GM19025 (cell line): ENCODE results near the gene FAM3A.
A peak's percentile ranks its signal among the peaks of the same experiment; 100 is the strongest.

Experiments
- ATAC-seq: cut with Tn5 transposase; IDR thresholded peaks from one replicate; pipeline ENCODE4 v1.9.1; 2021; ENCODE audit warnings: mild to moderate bottlenecking, low read depth, moderate library complexity; ENCODE audit not compliant: unreplicated experiment

Gene FAM3A

DNA sequence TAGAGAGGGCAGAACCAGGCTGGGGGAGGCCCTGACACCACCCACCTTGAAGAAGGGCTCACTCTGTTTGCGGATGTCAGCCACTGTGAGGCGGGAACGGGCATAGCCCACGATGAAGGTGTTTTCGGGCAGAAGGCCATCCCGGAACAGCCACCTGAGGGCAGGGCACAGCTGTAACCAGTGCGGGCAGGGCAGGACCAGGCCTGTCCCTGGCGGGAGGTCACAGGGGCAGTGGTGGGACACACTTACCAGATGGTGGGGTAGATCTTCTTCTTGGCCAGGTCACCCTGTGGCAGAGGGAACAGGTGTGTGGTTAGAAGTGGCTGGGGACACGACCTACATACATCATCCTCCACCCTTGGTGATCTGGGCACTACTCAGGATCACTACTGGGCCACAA, 19.9 kb upstream of the FAM3A start:
- ATAC-seq: no peak

DNA sequence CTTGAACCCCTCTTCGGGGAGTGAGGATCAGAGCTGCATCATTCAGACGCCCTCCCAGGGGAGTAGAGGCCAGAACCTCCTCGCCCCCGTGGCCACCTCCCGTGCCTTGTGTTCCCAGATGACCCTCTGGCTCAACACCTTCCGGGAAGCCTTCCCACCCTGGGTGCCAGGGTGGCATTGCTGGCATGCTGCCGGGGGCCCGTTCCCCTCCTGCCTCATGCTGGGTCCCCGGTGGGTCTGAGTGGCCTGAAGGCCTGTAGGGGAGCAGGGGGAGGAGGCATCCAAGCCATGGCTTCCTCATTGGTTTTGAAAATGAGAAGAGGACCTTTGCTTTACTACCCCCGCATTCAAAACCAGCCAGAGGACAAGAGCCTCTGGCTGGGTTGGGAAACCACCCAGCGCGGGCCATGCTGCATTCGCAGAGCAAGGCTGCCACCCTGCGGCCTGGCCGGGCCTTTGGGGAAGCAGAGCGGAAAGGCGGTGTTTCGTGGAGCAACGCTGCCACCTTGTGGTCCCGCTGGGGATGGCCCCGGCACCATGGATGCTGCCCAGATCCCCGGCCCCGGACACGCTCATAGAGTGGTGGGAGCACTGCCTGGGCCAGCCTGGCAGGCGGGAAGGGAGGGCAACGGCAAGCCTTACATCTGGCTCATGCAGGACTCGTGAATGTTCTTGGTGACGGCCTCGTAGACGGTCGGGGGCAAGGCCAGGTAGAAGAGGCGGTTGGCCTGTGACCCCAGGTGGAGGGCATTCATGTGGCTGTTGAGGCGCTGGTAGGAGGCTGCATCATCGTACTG, 18.7 kb upstream of the FAM3A start:
- ATAC-seq: peak; percentile 49

DNA sequence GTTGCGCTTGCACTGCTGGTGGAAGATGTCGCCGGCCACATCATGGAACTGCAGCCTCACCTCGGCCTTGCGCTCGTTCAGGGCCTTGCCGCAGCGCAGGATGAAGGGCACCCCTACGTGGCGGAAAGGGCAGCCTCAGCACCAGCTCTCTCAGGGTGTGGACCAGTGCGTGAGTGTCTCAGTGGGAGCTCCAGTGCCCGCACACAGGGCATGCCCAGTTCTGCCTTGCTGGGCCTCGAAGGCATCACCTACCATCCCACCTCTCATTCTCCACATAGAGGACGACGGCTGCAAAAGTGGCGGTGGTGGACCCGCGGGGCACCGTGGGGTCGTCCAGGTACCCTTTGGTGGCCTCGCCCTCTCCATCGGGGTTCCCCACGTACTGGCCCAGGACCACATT, 16.7 kb upstream of the FAM3A start:
- ATAC-seq: no peak

DNA sequence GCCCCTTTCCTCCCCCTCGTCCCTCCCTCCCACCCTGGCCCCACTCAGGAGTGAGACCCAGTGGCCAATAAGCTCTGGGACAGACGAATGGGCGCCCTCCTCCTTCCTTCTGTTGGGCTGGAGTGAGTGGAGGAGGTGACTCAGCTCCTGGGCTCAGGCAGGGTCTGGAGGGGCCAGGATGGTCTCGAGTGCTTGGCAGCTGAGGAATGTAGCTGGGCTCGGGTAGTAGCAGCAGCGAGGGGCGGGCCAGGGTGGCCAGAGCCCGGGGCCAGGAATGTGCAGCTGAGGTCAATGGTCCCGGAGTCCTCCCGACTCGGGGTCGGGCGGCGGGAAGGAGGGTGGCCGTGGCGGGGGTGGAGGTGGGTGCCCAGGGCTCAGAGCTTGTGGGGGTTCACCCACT, 15.6 kb upstream of the FAM3A start:
- no peak for ATAC-seq

DNA sequence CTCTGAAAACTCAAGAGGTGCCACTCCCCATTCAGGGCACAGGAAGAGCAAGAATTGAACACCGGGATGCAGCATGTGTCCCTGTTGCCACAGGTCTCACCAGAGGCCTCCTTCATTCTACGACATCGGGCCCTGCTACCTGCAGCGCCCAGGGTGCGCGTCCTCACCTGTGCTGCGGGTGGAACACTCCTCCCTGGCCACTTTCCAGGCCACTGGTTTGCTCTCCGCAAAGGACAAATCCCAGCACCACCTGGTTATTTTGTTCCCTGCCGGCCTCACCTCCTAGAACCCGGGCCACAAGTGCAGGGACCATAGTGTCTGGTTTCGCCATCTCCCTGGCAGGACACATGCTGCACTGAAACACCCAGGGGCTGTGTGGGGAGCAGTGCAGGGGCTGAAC, 14.3 kb upstream of the FAM3A start:
- no peak for ATAC-seq

DNA sequence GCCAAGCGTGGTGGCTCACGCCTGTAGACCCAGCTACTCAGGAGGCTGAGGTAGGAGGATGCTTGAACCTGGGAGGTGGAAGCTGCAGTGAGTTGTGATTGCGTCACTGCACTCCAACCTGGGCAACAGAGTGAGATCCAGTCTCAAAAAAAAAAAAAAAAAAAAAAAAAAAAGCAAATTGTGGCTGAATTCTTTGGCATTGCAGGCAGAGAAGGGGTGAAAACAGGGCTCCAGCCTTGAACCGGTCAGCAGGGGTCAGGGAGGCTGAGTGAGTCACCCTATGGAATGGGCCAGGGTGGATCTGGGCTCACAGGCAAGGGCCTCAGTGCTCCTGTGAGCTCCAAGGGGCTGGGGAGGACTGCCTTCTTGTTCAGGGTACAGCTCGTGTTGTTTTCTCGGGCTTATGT, 13.2 kb upstream of the FAM3A start:
- ATAC-seq: no peak

DNA sequence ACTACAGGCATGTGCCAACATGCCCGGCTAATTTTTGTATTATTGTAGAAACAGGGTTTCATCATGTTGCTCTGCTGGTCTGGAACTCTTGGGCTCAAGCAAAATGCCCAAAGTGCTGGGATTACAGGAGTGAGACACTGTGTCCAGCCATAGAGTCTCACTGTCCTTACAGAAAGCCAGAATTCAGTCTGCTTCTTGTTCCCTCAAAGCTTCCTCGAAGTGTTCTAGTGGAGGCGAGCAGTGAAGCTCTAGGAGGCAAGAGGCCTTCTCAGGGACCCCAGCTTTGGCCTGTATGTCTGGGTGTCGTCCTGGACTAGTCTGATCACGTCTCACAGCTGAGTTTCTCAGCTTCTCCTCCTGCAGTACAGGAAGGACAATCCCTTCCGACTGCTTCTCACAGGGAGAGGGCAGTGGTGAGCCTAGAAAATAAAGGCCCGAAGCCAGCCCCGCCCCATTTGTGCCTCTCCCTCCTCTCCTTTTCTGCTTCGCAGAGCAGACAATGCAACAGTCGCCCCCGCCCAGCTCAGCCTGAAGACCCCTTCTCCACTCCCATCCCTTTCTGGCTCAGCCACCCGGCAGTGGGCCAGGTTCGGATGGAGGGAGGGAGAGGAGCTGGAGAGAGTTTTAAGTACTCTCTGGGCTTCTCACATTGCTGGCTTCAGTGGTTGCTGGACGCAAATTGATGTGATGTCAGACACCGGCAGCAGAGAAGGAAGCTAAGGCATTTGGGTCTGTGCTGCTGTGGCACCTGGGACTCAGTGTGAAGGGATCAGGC, 11.1 kb upstream of the FAM3A start:
- peak; percentile 66 for ATAC-seq

DNA sequence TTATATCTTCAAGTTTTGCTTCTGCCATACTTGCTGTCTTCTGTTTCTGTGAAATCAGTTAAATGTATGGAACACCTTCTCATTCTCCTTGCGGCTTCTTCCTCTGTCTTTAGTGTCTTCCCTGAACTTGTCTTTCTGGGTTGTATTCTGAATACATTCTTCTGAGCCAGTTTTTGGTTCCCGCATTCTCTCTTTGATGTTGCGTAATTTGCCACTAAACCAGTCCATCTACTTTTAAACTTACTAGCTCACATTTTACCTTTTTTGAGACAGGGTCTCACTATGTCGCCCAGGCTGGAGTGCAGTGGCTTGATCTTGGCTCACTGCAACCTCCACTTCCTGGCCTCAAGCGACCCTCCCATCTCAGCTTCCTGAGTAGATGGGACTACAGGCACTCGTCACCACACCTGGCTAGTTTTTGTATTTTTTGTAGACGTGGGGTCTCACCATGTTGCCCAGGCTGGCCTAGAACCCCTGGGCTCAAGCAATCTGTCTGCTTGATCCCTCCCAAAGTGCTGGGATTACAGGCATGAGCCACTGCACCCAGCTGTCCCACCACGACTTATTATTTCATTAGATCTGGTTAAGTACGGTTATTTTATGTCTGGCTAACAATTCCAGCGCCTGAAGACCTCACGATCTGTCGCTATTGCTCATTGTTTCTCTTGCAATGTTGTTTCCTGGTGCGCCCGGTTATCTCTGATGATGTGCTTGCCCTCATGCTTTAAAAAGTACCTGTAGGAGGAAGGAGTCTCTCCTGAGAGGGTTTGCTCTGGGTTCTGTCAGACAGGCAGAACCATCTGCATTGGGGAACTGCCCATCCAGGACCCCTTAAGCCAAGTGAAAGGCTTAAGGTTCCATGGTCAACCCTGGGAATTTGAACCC, 9.8 kb upstream of the FAM3A start:
- ATAC-seq: no peak

DNA sequence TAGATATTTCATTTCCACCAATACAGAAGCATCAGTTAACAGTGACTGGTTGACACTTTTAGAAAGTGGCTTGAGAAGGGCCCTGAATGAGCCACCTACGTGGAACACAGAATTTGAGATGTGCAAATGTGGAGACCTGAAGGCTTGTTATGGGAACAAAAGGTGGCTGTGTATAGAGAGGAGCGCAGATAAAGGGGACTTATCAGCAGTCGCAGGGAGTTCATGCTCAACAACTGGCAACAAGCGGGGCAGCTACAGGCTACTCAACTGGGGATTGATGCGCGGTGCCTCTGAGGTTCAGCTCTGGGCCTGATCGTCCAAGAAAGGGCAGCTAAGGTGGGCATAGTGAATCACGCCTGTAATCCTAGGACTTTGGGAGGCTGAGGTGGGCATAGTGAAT, 3.4 kb upstream of the FAM3A start:
- no peak for ATAC-seq

DNA sequence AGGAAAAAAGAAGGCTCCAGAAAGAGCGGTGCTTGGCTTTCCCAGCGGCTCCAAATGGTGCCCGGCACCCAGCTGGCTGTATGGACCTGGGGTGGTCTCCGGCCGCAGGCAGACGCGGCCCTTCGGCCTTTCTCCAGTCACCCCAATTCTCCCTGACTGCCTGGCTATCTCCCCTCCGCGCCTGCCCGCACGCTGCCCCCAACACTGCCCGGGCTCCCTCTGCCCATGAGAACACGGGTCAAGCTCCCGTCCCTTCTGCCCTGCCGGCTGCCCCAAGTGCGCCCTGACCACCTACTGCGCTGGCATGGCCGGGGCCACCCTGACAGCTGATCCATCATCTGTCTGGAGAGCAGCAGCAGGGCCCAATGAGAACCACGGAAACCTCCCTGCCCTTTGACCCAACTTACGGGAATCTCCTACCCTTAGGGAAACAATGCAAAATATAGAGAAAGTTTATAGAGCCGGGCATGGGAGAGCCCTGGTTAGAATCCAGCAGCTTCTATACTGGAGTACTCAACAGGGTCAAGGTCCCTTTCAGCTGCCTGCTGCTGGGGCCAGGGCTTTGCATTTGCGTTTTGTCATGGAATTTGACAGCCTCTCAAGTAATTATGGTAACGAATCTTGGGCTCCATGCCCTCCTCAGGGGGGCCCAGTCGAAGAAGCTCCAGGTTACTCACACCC, 1.2 kb upstream of the FAM3A start:
- ATAC-seq: no peak

DNA sequence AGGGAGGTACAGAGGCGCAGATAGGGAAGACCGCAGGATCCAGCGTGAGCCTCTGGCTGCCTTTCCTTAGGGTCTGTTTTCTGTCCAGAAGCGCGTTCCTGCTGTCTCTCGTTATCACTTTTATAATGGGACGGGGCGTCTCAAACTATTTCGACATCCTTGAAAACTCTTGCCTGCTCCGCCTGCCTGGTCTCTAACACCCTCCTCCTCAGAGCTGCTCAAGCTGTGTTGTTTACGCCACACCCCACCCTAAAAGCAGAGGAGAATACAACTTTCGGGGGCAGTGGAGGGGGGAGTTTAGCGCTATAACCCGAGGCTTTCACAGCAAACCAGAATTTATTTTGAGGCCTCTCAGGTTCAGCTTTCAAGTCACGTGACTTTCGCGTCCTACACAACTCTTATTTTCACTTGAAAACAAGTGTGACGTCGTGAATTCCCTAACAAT, 646 bp upstream of the FAM3A start:
- no peak for ATAC-seq

DNA sequence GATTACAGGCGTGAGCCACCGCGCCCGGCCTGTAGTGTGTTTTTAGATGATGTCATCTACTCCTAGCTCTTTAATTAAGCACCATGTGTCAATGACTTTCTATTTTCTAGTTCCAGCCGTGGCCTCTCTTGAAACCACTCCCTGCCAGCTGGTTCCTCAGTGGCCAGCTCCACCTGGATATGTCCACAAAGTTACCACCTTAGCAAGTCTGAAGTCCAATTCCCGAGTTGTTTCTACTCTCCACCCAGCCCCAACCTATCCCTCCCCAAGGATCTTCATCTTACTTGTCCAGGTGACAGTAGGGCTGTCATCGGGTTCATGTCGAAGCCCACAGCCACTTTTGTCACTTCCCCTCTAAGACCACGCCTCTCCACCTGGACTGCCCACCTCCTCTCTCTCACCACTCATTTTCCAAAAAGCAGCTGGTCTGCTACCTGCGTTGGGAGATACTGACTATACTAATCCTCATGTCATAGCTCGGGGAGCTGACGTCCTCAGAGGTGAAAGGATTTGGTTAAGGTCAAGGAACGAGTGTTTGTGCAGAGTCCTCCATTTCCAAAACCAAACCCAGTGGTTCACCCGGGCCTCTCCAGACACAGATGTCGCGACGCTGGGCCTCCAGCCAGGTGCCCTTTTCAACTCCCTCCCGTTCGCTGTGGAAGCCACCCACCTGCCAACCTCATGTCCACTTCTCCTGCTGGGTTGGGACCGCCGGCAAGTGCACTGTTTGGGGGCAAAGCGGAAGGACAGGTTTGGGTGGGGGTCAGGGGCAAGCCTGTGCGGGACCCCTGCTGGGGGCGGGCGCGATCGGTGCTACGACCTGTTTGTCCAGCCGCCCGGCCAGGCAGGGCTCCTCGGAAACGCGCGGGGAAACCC, 704 bp downstream of the FAM3A start:
- ATAC-seq: no peak

DNA sequence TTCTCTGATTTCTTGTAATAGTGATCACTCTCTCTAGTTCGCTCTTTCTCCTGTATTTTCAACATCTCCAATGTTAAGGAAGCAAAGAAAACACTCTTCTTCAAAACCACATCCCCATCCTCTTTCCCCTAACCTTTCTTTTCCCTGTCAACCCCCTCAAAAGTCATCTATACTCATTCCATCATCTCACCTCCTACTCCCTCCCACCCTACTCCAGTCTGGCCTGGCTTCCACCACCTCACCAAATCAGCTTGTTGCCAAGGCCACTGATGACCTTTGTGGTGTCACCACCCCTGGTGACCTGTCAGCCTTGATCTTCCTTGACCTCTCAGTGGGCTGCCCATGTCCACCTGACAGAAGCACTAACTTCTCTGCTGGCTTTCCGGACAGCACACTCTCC, 2.3 kb downstream of the FAM3A start:
- no peak for ATAC-seq

DNA sequence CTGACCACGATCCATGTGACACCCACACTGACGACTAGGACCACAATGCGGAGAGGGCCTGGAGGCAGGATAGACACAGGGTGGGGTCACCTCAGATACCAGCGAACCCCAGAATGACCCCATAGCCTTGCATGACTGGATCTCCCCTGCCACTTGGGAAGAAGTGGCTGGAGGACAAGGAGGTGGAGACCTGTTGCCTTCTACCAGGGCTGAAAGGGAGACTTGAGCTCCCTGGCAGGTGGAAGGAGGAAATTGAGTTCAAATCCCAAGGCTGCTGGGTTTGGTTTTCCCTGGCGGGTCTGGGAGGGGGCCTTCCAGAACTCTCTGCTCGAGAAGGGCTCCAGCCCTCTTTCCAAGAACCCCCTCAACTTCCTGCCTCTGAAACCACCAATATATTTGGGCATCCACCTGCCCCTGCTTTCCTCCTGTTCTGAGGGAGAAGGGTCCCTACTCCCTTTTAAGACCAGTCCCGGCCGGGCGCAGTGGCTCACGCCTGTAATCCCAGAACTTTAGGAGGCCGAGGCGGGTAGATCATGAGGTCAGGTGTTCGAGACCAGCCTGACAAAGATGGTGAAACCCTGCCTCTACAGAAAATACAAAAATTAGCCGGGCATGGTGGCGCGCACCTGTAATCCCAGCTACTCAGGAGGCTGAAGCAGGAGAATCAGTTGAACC, 3.0 kb downstream of the FAM3A start:
- no peak for ATAC-seq

DNA sequence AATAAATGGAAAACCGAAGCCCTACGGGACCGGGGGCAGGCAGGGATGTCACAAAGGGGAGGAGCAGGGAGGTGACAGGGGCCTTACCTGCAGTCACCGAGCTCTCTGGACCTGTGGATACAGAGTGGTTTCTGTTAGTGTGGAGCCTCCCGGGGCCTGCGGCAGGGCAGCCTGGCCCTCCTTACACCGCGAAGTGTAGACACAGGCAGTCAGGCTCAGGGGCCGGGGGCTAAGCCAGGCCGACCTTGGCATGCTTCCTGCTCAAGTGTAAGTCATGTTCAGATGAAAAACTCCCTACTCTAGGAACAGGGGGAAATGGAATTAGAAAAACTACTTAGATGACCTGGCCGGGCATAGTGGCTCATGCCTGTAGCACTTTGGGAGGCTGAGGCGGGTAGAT, 4.3 kb downstream of the FAM3A start:
- ATAC-seq: no peak

DNA sequence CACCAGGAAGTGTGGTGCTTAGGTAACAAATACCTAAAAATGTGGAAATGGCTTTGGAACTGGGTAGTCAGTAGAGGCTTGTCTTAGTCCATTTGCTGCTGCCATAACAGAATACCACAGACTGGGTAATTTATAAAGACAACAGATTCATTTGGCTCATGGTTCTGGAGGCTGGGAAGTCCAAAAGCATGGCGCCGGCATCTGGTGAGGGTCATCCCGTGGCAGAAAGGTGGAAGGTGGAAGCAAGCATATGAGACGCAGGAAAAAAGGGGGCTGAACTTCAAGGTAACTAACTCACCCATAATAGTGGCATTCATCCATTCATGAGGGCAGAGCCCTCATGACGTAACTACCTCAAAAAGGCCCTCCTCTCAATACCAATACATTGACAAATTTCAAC, 6.6 kb downstream of the FAM3A start:
- no peak for ATAC-seq

DNA sequence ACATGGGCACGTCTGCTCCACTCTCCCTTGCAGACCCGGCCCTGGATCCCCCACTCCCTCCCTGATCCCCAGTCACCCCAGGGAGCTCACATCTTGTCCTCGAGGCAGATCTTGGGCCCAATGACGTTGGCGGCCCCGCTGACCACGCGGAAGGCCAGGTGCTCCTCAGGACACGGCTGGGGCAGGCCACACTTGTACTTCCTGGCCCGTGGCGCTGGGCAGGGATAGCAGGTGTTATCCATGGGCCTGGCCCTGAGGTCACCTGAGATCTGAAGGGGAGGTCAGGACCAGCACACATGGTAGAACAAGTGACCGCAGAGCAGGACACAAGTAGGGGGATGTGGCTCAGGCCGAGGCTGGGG, 7.7 kb downstream of the FAM3A start:
- ATAC-seq: no peak

DNA sequence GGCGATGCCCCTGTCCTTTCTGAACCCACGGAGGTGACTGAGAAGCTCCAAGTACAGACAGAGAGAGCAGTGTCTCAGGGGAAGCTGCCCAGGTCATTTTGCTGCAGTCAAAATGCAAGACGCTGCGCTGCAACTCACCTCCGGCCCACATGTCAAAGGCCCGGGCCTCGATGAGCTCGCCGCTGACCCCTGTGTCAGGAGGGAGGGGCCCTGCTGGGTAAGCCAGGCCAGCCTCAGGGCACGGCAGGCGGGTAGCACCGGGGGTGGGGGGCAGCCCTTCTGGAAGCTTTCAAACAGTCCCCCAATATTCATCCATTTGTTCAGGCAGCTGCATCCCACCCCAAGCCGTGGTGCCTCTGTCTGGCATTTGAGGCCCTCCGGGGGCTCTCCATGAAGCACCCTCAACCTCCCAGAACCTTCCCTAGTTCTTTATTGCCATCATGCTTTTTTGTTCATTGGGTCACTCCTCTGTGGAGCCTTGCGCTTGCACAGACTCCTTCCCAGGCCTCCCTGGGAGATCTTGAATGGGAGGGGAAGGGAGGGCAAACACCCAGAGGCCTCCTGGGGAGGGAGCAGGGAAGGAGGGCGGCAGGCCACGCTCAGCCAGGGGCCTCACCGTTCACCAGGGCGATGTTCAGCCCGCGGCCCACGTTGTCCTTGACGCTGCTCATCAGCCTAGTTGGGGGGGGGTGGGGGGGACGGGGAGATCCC, 8.2 kb downstream of the FAM3A start:
- no peak for ATAC-seq
